GM12878 (cell line): Measurements from ENCODE around the gene RPL29. TPM values are rescaled to one million over a fixed set of nuclear protein-coding genes. Genes with fewer than 3 reads are reported as not detected.

Source experiments
- BCLAF1 ChIP-seq: fragments of 450-650 bp; IDR thresholded peaks from 2 replicates; pipeline ENCODE4 v1.6.1; 2017; ENCODE audit warnings: antibody characterized with exemption, mild to moderate bottlenecking, moderate library complexity
- CREB1 ChIP-seq: IDR thresholded peaks from 2 replicates; pipeline ENCODE4 v1.6.1; 2012; ENCODE audit warnings: low read depth, mild to moderate bottlenecking, inconsistent platforms
- CUX1 ChIP-seq: IDR thresholded peaks from 2 replicates; pipeline ENCODE4 v1.6.1; 2012; ENCODE audit warnings: improper control_type of control experiment, low read depth, low read length; ENCODE audit not compliant: insufficient replicate concordance
- DPF2 ChIP-seq: fragments of 450-650 bp; IDR thresholded peaks from 2 replicates; pipeline ENCODE4 v1.6.1; 2017; ENCODE audit warnings: mild to moderate bottlenecking
- E2F8 ChIP-seq: fragments of 450-650 bp; IDR thresholded peaks from 2 replicates; pipeline ENCODE4 v1.6.1; 2018; ENCODE audit warnings: mild to moderate bottlenecking, low read depth, moderate library complexity; ENCODE audit not compliant: partially characterized antibody
- IRF5 ChIP-seq: fragments of 450-650 bp; IDR thresholded peaks from 2 replicates; pipeline ENCODE4 v1.6.1; 2017; ENCODE audit warnings: borderline replicate concordance
- KAT2A ChIP-seq: conservative IDR thresholded peaks from 2 replicates; pipeline ENCODE4 v1.6.1; 2011; ENCODE audit warnings: low read depth, low read length; ENCODE audit not compliant: control insufficient read depth
- PAX5 ChIP-seq: IDR thresholded peaks from 2 replicates; pipeline ENCODE4 v1.6.1; 2011; ENCODE audit warnings: low read depth, low read length, borderline replicate concordance
- RAD21 ChIP-seq: IDR thresholded peaks from 2 replicates; pipeline ENCODE4 v1.6.1; 2011; ENCODE audit warnings: mild to moderate bottlenecking, low read depth, low read length, moderate library complexity; ENCODE audit not compliant: insufficient read depth
- RCOR1 ChIP-seq: conservative IDR thresholded peaks from 2 replicates; pipeline ENCODE4 v1.6.1; 2012; ENCODE audit warnings: low read depth, low read length, improper control_type of control experiment
- TCF12 ChIP-seq: IDR thresholded peaks from 2 replicates; pipeline ENCODE4 v1.6.1; 2011; ENCODE audit warnings: low read depth, mild to moderate bottlenecking, low read length
- USF2 ChIP-seq: IDR thresholded peaks from 2 replicates; pipeline ENCODE4 v1.6.1; 2011; ENCODE audit warnings: low read depth, low read length, improper control_type of control experiment, borderline replicate concordance
- YY1 ChIP-seq: IDR thresholded peaks from 2 replicates; pipeline ENCODE4 v1.6.1; 2011; ENCODE audit warnings: low read depth, mild to moderate bottlenecking, low read length
- polyA plus RNA-seq, 11 experiments: library from polyadenylated mRNA; depleted of rRNA in 4 of 11; unstranded in 6 of 11; stranded (reverse) in 5 of 11; fragments of >200 nt; fragmentation: Nextera tagmentation in 4 of 11; fragmentation: Illumina TruSeq in 1 of 11; extraction: Ambion mirVana in 4 of 11; extraction: Trizol in 1 of 11; gene quantifications; 1 replicate in 1 of 11; 2 replicates in 10 of 11; pipeline versions ENCODE4 v1.2.1 to v1.2.3, GENCODE V29; 2011 to 2016; ENCODE audit warnings: inconsistent platforms in 2 of 11, missing spikeins in 2 of 11, low read depth in 1 of 11
- total RNA-seq, 4 experiments: library from RNA; depleted of rRNA in 3 of 4; stranded (reverse); fragments of >200 nt in 3 of 4; fragmentation: Illumina TruSeq in 1 of 4; extraction: Trizol in 1 of 4; gene quantifications; 2 replicates each; pipeline versions ENCODE4 v1.2.1 to v1.2.3, GENCODE V29; 2013 to 2021

RPL29 gene
- total and polyA plus RNA-seq, 10 of the 15 experiments (the other 5 are each of a cell fraction or from before 2014, with no cell fraction given), result 1,053 to 2,477 (median 1,657) TPM

GRCh38 chr3:51995346-51996163, at the start of gene RPL29 (continued):
- no peak for TF ChIP-seq CUX1
- no peak for TF ChIP-seq USF2
- no peak for TF ChIP-seq RCOR1
- TF ChIP-seq YY1, result peak; percentile 88
- no peak for TF ChIP-seq RAD21
- peak; percentile 97 for TF ChIP-seq E2F8
- no peak for TF ChIP-seq IRF5
- TF ChIP-seq KAT2A, result no peak; the same call in 1 of the 2 replicates
- peak; percentile 71 for TF ChIP-seq TCF12
- TF ChIP-seq PAX5, result peak; percentile 32; the same call in 1 of the 2 replicates
- TF ChIP-seq CREB1, result peak; percentile 90
- no peak for TF ChIP-seq BCLAF1
- no peak; the same call in none of the 2 replicates for TF ChIP-seq DPF2
